HG03139 (cell line): ENCODE measurements around the gene FRS3.
"Not testable (repeated sequence)": the region's sequence is repeated elsewhere in the genome, so short reads cannot be mapped to it uniquely, and the experiment has no call there.

ENCODE experiments used
- ATAC-seq: cut with Tn5 transposase; IDR thresholded peaks from one replicate; pipeline ENCODE4 v1.9.1; 2021; ENCODE audit not compliant: unreplicated experiment

FRS3 gene

DNA sequence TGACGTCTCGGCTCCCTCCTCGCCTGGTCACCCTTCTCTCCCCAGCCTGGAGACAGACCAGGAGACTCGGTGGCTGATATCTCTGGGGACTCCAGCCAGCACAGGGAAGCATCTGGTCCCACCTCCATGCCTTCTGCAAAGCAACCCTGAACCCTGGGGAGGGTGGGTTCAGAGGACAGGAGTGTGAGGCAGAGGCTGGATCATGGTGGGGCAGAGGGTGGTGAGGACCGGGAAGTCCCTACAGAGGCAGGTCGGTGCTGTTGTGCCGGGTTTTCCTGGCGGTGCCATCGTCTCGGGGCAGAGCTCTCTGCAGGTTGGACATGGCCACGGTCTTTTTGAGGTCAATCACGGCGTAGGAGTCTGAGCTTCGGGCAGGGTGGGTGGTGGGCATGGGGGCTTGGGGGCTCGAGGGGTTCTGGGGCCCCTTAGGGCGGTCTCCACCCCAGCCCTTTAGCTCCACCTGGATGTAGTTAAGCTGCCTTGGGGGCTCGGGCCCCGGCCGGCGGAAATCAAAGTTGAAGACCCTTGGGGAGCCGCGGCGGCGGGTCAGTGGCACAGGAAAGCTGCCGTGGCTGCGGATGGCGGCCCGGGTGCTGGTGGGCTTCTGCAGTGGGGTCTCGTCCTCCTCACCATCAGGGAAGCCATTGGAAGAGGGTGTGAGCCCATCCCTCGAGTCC, 9.2 kb downstream of the FRS3 start:
- no peak for ATAC-seq

DNA sequence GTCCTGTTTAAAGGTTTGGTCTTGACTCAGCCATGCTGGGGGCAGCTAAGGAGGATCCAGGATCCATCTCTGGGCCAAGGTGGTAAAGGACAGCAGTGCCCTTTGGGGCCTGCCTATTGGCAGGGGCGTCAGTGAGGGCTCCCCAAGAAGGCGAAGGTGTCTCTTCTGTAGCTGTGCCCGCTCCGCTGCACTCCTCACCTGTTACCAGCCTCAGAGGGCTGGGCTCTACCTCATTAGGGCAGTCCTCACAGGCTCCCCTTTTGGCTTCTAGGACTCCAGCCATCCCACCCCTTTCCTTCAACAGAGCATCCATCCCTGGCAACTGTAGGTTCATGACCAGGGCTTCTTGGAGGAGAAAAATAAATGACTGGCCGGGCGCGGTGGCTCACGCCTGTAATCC, 10.3 kb downstream of the FRS3 start:
- ATAC-seq = no peak

DNA sequence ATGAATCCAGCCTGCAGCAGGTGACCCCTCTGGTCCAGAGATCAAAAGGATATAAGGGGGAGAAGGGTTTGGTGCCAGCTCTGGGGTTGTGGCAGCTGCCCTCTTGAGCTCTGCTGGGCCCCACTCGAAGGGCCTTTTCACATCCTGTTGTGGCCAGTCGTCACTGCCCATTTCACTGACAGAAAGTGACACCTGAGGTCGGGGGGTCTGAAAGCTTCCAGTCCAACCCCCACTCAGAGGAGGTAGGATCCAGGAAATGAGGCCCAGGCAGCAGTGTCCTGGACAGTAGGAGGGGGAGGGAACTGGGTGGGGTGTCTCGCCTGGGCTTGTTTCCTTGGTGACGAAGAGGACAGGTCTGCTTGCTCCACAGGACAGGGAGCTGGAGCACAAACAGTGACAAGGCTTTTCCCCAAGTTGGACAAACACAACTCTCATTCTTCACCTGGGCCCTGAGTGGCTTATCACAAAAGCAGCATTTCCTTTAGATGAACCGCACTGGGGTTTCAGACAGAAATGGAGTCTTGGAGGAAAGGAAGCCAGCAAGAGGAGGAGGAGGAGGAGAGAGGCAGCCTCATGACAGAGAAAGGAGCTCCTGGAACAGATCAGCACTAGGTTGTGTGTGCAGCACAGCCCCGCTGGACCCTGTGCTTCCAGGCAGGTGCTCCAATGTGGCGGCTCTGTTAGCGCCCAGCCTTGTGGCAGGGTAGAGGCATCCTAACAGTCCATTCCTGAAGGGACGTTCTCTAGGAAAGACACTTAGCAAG, 11.0 kb downstream of the FRS3 start:
- ATAC-seq = no peak

DNA sequence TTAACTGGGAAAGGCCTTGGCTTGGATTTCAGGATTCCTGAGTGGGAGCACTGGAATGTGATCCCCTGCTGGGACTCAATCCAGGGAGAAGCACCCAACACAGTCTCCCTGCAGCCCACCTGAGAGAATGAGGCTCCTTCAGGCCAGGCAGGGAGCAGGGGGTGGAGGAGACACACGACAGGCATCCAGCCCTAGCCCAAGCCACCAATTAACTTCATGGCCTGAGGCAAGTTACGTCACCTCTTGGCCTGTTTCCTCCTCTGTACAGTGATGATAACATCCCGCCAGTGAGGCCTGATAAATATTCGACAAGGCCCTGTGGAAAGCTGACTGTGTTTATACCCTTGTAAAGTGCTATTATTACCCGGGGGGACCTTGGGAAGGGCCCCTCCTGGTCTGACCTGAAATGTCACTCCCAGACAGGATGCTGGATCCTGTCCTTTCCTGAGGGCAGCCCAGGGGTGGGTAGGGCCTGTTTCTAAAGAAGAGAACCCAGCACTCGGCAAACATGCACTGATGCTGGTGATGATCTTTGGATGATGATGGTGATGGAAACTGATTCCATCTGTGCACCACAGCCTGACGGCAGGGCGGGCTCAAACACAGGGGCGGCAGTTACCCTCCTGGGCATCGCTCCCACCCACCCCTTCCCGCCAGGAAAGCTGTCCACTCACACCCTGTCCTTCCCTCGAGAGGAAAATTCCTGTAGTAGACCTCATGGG, 12.4 kb downstream of the FRS3 start:
- no peak for ATAC-seq

DNA sequence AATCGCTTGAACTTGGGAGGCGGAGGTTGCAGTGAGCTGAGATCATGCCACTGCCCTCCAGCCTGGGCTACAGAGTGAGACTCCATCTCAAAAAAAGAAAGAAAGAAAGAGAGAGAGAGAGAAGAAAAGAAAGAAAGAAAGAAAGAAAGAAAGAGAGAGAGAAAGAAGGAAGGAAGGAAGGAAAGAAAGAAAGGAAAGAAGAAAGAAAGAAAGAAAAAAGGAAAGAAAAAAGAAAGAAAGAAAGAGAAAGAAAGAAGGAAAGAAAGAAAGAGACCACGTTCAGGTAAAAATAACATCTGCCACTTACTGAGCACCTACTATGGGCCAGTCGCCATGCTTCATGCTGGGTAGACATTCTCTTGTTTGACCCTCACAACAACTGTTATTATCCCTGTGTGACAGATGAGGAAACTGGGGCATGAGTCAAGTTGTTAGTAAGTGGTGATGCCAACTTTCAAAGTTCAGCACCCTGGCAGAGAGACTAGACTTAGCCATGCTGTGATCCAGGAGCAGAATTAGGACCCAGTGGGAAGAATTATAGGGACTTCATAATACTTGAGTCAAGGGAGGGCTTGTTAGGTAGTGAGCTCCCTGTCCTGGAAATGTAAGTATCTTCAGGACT, 13.5 kb downstream of the FRS3 start:
- ATAC-seq = not testable (repeated sequence)

DNA sequence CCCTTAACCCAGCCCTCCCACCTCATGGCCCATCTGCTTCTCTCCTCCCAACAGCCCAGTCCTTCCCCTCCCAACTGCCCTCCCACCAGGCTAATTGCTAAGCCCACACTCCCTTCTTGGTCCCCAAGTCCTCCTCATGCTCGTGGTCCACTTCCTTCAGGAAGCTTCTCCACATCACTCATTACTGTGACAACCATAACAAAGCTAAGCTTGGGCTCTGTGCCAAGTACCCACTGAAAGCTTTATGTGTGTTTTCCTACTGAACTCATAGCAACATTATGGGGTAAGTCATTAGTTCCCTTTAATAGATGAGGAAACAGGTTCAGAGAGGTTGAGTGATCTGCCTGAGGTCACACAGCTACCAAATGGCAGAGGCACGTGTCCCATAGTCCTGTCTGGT, 16.2 kb downstream of the FRS3 start:
- no peak for ATAC-seq

DNA sequence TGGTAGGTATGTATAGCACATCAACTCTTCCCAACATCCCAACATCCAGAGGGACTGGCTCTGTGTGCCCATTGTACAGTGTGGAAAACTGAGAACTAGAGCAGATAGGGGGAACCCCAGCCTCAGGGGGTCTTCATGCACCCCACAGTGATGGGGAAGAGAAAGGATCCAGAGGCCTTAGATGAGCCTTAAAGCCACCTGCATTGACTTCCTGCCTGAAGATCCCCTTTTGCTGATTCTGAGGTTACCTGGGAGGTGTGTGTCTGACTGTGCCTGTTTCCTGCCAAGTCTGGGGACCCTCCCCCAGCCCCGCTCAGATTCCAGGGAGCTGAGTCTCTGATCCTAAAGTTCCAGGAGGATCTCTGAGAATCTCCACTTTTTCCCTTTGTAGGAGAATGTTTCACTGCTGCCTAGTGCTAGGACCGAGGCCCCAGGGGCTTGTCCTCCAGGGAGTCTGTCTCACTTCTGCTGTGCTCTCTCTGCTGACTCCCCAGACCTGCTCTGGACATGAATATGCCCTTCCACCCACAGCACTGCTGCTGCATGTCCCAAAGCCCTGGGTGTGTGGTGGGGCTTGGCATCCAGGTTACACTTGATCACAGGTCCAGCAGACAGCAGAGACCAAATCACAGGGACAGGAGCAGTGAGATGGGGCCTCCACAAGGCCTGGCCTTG, 19.7 kb downstream of the FRS3 start:
- no peak for ATAC-seq

DNA sequence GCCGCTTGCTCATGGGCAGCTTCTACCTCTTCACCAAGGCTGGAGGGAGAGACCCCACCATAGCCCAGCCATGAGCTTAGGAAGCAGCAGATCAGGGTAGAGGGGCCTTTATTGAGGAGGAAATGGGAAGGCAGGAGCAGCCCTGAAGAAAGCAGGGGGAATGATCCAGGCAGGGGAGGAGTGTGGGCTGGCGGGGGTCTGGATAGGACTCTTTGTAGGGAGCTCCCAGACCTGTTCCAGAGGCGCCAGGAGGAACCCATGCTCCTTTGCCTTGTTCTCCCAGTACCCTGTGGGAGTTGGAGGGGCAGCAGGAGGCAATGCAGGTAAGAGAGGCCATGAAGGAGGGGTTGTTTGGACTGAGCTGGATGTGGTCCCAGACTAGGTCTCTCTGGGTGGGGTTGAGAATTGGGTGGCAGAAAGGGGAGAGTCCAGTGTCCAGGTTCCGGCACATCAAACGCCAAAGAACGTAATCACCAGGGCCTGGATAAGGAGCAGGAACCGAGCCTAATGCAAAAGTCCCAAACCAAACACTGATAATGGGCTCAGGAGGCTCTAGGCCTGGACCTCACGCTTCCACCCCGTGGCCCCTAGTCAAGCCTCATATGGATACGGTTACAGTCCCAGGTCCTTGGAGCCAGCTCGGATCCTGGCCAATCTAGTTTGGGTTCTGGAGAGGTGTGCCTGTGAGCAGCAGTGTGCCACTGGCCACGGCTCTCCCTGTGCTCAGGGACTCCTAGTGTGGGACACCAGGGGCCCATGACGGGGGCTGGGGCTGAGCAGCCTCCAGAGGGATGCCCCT, 20.4 kb downstream of the FRS3 start:
- ATAC-seq = no peak

DNA sequence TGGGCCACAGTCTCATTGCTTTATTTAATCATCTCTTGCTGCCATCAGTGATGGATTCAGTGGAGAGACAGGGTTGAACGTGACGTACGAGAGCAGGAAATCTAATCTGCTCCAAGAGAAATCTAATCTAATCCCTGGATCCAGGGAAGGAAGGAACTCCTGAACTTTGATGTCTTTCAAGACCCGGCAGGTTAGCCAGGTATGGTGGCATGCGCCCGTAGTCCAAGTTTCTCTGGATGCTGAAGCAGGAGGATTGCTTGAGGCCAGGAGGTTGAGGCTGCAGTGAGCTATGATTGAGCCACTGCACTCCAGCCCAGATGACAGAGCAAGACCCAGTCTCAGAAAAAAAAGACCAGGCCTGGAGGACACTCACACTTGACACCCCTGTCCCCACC, 21.1 kb downstream of the FRS3 start:
- no peak for ATAC-seq

DNA sequence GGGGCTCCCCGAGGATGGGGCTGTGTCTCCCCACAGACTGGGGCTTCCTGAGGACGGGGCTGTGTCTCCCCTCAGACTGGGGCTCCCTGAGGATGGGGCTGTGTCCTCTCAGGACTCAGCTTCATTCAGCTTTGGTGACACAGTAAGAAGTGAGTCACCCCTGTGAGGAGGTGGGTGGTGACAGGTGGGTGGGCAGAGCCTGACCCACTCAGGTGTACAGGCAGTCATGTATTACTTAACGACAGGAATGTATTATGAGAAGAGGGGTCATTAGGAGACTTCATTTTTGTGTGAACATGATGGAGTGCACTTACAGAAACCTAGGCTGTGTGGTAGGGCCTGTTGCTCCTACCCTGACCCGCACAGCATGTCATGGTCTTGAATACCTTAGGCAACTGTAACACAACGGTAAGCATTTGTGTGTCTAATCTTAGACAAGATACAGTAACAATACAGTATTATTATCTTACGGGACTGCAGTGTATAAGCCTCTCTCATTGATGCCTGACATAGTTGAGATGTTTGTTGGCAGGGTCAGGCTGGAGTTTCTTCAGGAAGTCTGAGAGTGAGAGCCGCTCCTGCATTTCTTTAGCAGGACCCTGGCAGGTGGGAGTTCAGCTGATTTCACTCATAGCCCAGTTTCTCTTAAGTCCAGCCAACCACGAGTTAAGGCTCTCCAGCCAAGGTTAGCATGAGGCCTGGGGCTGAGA, 21.6 kb downstream of the FRS3 start:
- no peak for ATAC-seq

DNA sequence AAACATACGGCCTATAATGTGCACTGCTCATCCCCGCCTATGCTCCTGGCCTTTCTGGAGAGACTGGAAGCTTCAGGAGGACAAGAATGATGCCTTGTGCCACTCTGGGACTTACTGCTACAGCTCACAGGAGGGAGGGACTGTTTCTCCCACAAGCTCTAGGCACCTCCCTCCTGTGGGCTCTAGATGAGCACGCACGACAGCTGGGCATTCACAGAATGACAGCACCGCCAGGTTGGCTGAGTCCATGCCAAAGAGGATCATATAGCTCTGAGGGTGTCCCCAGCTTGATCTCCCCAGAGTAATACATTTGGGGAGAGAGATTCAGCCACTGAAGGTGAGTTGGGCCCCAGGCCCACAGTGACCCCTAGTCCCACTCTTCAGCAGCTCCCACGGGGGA, 22.4 kb downstream of the FRS3 start:
- no peak for ATAC-seq

DNA sequence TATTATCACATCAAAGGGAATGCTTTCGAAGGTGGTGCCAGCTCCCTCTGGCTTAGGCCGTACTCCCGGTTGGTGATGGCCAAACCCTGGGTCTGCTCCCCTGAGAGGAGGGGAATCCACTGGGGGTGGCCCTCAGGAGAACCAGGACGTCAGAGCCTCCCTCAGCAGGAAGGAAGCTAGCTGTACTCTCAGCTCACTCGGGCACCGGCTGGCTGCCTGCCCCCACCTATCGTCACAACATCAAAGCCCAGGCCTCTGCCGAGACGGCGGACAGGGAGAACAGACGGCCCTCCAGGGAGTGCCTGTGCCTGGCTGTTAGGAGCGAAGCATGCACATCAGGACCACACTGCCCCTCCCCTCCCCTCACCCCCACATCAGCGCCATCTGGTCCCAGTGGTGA, 23.3 kb downstream of the FRS3 start:
- no peak for ATAC-seq

DNA sequence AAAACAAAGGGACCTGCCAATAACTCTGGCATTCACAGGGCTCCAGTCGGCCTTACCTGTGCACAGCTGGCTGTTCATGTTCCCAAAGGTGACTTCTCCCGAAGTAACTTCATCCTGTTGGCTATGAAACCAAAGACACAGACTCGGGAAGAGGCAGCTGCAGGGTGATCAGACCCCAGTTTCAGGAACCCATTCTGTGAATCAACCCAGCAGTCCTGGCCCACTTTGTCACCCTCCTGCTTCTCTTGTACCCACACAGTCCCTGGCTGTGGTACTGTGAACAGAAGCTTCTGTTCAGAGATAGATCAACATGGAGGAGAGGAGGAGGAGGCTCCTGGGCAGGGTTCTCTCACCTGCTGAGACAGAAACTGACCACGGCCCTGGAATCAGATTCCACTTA, 23.8 kb downstream of the FRS3 start:
- ATAC-seq = no peak

DNA sequence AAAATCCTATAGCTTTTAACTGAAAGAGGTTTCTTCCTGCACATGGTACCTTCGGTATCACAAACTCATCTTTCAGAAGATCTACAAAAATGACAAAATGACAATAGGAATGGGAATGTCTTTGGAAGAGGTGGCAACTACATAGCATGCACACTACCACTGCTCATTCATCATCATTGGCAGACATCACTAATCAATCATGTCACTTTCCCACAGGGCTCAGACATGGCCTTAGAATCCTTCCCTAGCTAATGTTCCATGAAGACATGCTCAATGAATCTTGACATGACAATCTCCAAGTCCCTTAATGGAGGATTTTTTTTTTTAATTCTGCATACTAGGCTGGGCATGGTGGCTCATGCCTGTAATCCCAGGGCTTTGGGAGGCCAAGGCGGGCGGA, 29.3 kb downstream of the FRS3 start:
- ATAC-seq = no peak

DNA sequence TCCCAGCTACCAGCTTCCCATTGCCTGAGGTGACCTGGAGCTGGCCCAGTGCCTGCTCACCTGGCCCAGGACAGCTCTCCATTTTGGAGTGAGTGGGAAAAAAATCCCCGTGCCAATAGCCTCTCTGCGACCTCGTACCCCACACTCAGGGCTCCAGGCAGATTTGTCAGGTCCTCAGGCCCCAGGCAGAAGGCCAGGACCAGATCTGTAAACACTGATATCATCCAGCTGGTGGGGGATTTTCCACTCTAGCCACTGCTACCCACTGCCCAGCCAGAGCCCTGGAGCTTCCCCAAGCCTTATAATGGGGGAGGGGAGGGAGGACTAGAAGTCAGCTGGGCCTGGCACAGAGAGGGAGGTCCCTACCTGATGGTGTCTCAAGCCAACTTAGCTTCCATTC, 31.2 kb downstream of the FRS3 start:
- no peak for ATAC-seq

DNA sequence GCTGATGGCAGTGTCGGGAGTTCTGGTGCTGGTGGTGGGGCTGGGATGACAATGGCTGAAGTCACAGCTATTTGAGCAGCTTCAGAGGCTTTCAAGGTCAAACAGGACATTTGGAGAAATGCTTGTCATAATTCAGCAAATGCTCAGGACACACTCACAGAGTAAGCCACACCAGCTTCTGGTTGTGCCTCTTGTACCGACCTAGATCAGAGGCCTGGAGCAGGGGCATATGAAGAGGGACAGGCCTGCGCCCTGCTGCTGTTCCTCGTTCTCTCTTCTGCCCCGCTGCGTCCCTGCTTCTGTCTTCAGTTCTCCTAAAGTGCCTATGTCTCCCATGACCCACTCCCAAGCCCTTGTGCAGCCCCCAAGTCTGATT, 31.6 kb downstream of the FRS3 start:
- ATAC-seq = no peak

DNA sequence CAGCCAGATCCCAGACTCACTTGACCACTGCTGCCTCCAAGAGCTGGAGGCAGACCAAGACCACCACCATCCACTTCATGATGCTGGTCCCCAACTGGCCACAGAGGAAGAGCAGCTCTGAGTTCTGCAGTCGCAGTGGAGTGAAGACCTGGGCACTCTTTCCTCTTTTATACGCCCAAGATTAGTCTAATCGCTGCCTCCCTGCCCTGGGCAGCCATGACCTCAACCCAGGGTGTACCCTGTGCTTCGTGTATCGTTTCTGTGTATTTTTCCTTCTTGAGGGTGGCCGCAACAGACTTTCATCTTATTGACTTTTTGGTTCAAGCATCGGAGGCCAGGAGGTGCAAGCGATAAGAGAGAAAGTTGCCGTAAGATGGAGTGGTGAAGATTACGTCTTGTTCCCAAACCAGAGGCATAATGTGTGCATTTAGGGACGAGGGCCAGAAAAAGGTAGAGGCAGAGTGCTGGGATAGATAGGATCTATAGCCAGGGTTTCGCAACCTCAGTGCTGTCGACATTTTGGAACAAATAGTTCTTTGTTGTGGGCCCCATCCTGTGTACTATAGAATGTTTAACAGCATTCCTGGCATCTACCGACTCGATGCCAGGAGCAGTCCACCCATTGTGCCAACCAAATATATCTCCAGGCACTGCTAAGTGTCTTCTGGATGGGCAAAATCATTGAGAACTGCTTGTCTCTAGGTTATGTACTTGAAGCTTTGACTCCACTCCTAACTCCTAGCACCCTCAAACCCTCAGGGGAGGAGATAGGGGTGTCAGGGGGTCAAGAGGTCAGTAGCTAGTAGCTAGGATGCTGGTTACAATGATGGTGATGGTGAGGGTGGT, 32.2 kb downstream of the FRS3 start, which contains the start of gene PGC:
TSS of gene PGC (minus strand) at position 142 of the 846 bp plus-strand sequence. CDS start at position 79, 63 bp downstream.
- ATAC-seq = no peak

DNA sequence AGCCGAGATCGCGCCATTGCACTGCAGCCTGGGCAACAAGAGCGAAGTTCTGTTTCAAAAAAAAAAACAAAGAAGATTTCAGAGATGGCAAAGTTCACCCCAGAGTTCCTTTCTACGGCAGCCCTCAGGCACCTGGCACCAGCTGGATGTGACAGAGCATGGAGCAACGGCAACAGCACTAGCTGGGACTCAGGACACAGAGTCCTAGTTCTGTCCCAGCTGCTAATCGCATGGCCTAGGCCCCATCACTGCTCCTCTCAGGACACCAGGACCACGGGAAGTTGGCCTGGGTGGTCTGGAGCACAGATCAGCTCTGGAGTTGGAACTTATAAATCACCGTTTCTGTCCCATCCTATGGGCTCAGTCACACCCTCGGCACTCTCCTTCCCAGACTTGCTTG, 33.6 kb downstream of the FRS3 start:
- ATAC-seq = no peak
